SJSA1 (cell line): Measurements from ENCODE around the gene CAPN9. TPM values are rescaled to one million over a fixed set of nuclear protein-coding genes. Genes with fewer than 3 reads are reported as not detected.
"Not testable (repeated sequence)": the region's sequence is repeated elsewhere in the genome, so short reads cannot be mapped to it uniquely, and the experiment has no call there.

Experiments
- DNase-seq, 2 experiments: peaks; one replicate each; pipeline ENCODE4 v3.0.0-alpha.2; 2015 to 2020; ENCODE audit warnings: low spot score in 2 of 2, low read depth in 1 of 2
- H3K27ac ChIP-seq: fragments of 250-450 bp; sonication (Bioruptor Pico); 2 replicates; pipeline ENCODE4 v1.5.1; 2020; ENCODE audit warnings: mild to moderate bottlenecking, moderate library complexity
- H3K27me3 ChIP-seq: fragments of 250-450 bp; sonication (Bioruptor Pico); replicated peaks from 2 replicates; pipeline ENCODE4 v1.5.1; 2020; ENCODE audit warnings: mild to moderate bottlenecking, moderate library complexity
- H3K36me3 ChIP-seq: fragments of 250-450 bp; sonication (Bioruptor Pico); 2 replicates; pipeline ENCODE4 v1.5.1; 2020; ENCODE audit warnings: mild to moderate bottlenecking
- H3K4me1 ChIP-seq: fragments of 250-450 bp; sonication (Bioruptor Pico); replicated peaks from 2 replicates; pipeline ENCODE4 v1.6.1; 2021; ENCODE audit warnings: mild to moderate bottlenecking
- H3K4me3 ChIP-seq: fragments of 250-450 bp; sonication (Bioruptor Pico); 2 replicates; pipeline ENCODE4 v1.5.1; 2020; ENCODE audit warnings: mild to moderate bottlenecking
- H3K9me3 ChIP-seq: fragments of 250-450 bp; sonication (Bioruptor Pico); replicated peaks from 2 replicates; pipeline ENCODE4 v1.5.1; 2020; ENCODE audit warnings: mild to moderate bottlenecking
- total RNA-seq: library from RNA; depleted of rRNA; stranded (reverse); fragments of >200 nt; shearing (Covaris generic); gene quantifications from 2 replicates; pipeline ENCODE4 v1.2.3, GENCODE V29; 2014

The CAPN9 gene
- total RNA-seq, 1 experiment from 2014 or later, result not detected

DNA sequence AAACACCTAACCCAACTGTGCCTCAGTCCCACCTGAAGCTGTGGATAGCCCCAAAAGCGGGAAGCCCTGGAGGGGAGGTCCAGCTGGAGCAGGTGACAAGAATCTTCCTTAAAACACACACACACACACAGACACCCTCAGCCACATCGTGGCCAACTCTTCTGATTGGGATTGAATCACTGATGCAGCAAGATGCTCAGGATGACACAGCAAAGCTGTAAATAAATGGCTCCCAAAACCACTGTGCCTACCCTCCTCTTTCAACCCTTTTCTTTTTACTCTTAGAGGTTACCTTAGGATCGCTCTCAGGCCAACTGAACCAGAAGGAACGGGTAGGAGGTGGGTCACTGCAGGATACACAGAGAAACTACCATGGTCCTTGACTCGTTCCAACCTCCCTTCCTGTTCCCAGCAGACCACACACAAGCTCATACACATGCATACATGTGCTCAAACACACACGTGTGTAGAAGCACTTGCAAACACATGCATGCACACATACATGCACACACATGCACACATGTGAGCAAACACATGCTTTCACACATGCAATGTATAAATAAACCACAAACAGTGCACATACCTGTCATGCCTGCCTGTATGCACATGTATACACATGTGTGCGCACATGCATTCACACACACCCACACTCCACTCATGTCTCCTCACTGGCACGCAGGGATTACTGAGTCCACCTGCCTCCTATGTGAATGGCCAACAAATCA is 14.4 kb downstream of the CAPN9 start:
- Histone ChIP-seq H3K27me3 (no peaks in the 10 kb centered on the region; the same call in 1 of the 2 replicates), H3K27ac (no peak overlapping the region), H3K4me3 (no peak overlapping the region), H3K4me1 (no peaks in the 10 kb centered on the region), H3K9me3 (no peaks in the 10 kb centered on the region; the same call in 1 of the 2 replicates), H3K36me3 (no peaks in the 10 kb centered on the region)
- DNase-seq, result no peak

DNA sequence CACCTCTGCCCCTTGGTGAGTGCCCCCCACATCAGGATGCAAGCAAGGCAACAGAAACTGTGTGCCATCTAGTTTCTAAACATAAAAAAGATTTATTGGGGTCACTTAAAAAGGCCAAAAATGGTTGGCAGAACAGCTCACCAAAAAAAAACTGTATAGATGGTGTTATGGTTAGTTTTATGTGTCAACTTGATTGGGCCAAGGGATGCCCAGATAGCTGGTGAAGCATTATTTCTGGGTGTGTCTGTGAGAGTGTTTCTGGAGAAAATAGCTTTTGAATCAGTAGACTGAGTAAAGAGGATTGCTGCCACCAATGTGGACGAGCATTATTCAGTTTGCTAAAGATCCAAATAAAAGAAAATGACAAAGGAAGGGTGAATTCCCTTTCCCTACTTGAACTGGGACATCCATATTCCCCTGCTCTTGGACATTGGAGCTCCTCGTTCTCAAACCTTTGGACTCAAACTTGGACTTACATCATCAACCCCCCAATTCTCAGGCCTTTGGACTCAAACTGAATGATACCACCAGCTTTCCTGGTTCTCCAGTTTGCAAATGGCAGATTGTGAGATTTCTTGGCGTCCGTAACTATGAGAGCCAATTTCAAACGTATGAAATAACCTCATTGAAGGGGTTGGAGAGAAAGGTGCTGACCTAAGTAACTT is 16.9 kb downstream of the CAPN9 start:
- Histone ChIP-seq H3K4me3 (no peak overlapping the region), H3K27me3 (no peaks in the 10 kb centered on the region; the same call in 1 of the 2 replicates), H3K4me1 (peaks cover 3% of the 10 kb centered on the region), H3K27ac (no peak overlapping the region), H3K36me3 (no peaks in the 10 kb centered on the region), H3K9me3 (no peaks in the 10 kb centered on the region; the same call in 1 of the 2 replicates)
- no peak for DNase-seq

DNA sequence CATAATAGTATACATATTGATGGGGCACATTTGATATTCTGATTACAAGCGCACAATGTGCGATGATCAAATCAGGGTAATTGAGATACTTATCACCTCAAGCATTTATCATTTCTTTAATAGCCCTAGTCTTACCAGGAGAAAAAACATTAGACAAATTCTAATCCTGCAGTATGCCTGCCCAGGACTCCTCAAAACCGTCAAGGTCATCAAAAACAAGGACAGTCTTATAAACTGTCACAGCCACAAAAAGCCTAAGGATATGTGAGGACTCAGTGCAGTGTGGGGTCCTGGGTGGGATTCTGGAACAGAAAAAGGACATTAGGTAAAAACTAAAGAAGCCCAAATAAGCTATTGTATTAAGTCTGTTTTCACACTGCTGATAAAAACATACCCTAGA is 19.1 kb downstream of the CAPN9 start:
- no peaks in the 10 kb centered on the region for H3K27me3 ChIP-seq
- DNase-seq, result no peak
- H3K4me1 ChIP-seq, result peaks cover 5% of the 10 kb centered on the region
- H3K27ac ChIP-seq, result no peak overlapping the region
- no peak overlapping the region for H3K4me3 ChIP-seq
- no peaks in the 10 kb centered on the region; the same call in 1 of the 2 replicates for H3K9me3 ChIP-seq
- H3K36me3 ChIP-seq, result no peaks in the 10 kb centered on the region

DNA sequence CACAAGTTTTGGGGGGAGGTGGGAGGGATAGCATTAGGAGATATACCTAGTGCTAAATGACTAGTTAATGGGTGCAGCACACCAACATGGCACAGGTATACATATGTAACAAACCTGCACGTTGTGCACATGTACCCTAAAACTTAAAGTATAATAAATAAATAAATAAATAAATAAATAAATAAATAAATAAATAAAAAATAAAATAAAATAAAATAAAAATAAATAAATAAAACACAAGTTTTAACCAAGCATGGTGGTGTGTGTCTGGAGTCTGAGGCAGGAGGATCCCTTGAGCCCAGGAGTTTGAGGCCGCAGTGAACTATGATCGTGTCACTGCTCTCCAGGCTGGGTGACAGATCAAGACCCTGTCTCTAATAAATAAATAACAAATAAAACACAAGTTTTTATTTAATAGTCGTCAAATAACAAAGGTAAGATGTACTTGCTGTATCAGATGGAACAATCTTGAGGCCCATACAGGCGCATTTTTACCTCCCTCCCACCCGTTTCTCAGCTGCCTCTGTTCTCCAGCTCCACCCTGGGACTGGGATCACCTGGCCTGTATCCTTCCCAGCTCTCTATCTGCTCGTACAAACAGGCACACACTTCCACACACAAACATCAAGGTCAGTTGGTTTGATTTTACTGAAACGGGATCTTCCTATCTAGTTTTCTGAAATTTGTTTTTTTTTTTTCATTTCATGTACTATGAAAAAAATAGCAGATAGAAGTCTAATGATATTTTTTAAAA is 20.8 kb downstream of the CAPN9 start:
- DNase-seq, H3K4me3 ChIP-seq, H3K27me3 ChIP-seq, H3K27ac ChIP-seq, H3K4me1 ChIP-seq, H3K36me3 ChIP-seq, H3K9me3 ChIP-seq: not testable (repeated sequence)

DNA sequence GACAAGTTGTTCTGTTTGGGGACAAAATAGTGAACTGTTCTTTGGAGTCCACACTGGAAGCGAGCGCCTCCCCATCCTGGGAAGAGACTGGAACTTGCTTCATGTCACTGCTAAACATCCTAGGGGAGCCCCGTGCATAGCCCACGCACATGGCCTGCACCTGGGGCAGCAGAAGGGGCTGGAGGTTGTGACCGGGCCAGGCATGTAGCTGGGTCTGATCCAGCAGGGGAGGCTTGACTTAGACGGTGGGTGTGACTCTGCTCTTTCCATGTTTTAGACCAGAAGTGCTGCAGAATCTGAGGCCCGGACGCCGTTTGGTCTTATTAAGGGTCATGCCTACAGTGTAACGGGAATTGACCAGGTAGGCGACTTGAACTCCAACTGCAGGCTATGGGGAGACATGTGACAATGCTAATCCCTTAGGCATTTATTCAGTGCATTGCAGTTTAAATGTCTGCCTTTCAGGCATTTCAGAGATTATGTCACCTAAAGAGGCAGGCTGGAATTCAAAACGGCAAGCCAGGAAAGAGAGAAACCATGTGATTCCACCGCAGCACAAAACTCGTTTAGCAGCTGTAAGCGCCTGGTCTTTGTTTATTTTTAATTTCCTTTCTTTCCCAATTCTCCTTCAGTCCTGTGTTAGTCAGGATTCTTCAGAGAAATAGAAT is 21.8 kb downstream of the CAPN9 start:
- H3K36me3 ChIP-seq, result no peaks in the 10 kb centered on the region
- H3K27ac ChIP-seq, result no peak overlapping the region
- H3K4me3 ChIP-seq, result no peak overlapping the region
- no peaks in the 10 kb centered on the region for H3K27me3 ChIP-seq
- H3K9me3 ChIP-seq, result no peaks in the 10 kb centered on the region
- peak in 1 of 2 experiments; percentile 53 for DNase-seq
- peaks cover 5% of the 10 kb centered on the region for H3K4me1 ChIP-seq

DNA sequence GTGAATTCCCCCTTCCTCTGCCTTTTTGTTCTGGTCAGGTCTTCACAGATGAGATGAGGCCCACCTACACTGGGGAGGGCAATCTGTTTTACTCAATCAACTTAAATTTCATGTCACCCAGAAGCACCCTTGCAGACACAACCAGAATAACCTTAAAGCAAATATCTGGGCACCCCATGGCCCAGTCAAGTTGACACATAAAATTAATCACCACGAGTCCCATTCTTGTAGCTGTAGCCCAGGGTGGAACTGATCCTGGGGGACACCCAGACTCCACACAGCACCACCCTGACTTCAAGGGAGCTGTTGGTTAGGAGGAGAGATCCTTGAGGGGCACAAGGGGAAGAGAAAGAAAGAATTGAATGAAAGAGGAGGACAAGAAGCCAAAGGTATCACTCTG is 23.1 kb downstream of the CAPN9 start:
- Histone ChIP-seq H3K27ac (no peak overlapping the region), H3K4me3 (no peak overlapping the region), H3K36me3 (no peaks in the 10 kb centered on the region), H3K9me3 (no peaks in the 10 kb centered on the region), H3K27me3 (no peaks in the 10 kb centered on the region), H3K4me1 (peaks cover 5% of the 10 kb centered on the region)
- no peak for DNase-seq

DNA sequence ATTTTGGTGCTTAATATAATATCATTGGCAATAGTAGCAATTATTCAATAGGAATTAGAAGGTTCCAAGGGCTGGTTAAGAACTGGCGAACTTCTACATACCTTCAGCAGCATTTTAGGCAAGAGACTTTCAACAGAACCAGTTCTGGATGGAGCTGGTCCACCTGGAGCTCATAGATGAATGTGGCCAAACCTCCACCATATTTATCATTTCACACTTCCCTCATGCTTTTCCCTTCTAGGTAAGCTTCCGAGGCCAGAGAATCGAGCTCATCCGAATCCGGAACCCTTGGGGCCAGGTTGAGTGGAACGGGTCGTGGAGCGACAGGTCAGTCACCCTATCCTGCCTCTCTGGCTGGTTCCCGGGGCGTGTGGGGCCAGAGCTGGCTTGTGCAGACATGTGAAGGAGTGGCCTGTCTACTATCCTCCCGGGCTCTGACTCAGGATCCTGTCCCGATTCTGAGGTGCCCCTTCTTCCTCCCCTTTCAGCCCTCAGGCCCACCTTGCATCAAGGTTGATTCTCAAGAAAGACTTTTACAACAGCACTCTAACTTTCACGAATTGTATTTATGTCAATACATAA is 24.7 kb downstream of the CAPN9 start:
- Histone ChIP-seq H3K27me3 (no peaks in the 10 kb centered on the region), H3K9me3 (no peaks in the 10 kb centered on the region), H3K36me3 (no peaks in the 10 kb centered on the region), H3K27ac (no peak overlapping the region), H3K4me3 (no peak overlapping the region), H3K4me1 (peaks cover 5% of the 10 kb centered on the region)
- DNase-seq, result no peak

DNA sequence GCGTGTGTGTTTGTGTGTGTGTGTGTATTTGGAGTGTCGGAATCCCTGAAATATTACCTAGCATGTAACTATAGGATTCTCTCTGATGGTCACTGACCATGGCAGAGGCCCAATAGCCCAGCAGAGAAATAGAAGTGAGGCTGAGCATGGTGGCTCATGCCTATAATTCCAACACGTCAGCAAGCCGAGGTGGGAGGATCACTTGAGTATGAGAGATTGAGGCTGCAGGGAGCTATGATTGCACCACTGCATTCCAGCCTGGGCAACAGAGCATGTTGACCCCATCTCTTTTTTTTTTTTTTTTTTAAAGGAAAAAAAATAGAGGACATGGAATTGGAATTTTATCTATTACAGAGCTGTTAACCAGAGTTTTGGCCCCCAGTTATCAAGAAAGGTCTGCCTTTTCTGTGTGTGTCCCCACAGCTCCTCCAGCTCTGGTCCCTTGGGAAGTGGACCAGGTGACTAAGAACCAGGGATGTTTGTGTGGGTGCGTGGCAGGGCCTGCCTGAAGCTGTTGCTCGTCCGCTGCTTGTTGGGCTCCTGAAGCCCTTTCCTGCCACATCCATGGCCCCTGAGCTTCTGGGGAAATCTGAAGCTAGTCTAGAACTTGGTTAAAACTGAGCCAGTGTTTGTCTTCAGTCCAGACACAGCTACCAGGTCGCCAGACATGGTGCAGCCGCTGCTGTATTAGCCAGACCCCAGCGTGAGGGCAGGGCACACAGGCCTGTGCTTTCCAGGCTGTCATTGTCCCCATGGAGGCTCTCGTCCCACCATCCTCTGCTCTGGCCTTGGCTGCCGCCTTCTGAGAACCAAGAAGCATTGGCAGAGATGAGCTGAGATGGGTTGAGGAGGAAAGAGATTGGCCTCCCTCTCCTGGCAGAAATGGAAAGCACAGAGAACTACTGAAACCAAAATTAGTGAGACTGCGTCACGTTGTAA is 25.5 kb downstream of the CAPN9 start:
- Histone ChIP-seq H3K4me1 (peaks cover 5% of the 10 kb centered on the region), H3K9me3 (no peaks in the 10 kb centered on the region), H3K4me3 (no peak overlapping the region), H3K27ac (no peak overlapping the region), H3K36me3 (no peaks in the 10 kb centered on the region), H3K27me3 (no peaks in the 10 kb centered on the region)
- no peak for DNase-seq

DNA sequence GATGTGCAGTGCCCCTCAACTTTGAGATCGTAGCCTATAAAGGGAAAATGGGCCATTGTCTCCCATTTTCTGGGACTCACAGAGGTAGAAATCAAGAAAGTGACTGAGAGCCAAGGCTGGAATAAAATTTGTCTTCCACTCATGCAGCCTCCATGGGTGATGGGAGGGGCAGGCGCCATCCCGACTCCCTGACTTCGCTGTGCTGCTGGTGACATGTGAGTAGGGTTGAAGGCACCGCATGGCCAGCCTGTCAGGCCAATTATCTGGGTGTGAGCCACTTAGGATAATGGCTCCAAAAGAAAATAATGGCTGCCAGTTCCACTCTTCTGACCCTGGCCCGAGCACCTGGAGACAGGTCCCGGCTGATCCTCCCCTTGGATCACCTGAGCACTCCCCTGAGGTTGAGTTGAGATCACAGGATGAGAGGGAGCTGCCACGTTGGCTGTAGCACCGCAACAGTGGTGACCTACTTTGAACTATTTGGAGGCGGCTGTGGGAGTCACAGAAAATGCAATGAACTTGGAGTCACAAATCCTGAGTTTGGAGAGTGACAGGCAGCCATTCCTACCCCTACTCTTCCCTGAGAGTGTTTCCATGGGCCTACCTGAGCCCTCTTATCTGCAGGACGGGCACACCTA is 26.3 kb downstream of the CAPN9 start:
- H3K9me3 ChIP-seq, result no peaks in the 10 kb centered on the region
- H3K4me1 ChIP-seq, result peaks cover 5% of the 10 kb centered on the region
- no peaks in the 10 kb centered on the region for H3K27me3 ChIP-seq
- no peak overlapping the region for H3K27ac ChIP-seq
- no peak for DNase-seq
- no peaks in the 10 kb centered on the region for H3K36me3 ChIP-seq
- H3K4me3 ChIP-seq, result no peak overlapping the region

DNA sequence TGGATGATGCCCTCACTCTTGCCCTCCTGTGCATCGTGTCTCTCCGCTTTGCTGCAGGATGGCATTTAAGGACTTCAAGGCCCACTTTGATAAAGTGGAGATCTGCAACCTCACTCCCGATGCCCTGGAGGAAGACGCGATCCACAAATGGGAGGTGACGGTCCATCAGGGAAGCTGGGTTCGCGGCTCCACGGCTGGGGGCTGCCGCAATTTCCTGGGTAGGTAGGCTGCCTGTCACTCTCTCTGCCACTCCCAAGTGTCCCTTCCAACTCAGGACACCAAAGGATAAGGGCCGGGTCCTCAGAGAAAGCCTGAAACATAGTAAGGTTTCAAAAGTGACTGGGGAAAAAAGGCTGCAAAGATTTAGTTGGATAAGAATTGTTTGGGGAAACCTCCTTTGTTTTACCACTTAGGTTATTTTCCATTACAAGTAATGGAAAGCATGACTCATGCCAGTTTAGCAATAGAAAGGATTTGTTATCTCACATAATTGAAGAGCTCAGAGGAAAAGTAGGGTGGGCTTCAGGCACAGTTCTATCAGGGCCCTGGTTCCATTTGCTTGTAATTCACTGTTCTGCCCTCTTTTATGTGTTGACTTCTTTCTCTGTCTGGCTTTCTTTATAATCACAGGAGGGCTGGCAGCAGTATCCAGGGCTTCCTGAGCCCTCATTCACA is 31.9 kb downstream of the CAPN9 start:
- no peak overlapping the region for H3K4me3 ChIP-seq
- no peaks in the 10 kb centered on the region for H3K27me3 ChIP-seq
- no peaks in the 10 kb centered on the region for H3K9me3 ChIP-seq
- DNase-seq, result no peak
- H3K36me3 ChIP-seq, result no peaks in the 10 kb centered on the region
- H3K27ac ChIP-seq, result no peak overlapping the region
- H3K4me1 ChIP-seq, result no peaks in the 10 kb centered on the region

DNA sequence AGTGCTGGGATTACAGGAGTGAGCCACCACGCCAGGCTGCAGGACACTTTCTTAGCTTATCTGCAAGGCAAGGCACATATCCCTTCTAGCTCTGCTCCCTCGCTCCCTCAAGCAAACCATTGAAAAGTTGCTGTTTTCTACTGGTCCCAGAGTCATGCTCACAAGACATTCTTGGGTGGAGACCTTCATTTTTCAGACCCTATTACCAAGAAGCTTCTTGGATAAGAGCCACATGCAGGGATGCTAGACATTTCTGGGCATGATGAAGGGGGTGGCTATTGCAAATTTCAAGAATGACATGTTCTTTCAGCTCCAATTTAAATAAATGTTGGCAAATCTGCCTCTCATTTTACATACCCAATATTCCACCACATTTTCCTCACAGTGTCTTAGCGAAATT is 33.9 kb downstream of the CAPN9 start:
- H3K9me3 ChIP-seq, result no peaks in the 10 kb centered on the region
- DNase-seq, result no peak
- H3K4me1 ChIP-seq, result peaks cover 3% of the 10 kb centered on the region; the same call in 1 of the 2 replicates
- H3K27ac ChIP-seq, result no peak overlapping the region
- H3K36me3 ChIP-seq, result no peaks in the 10 kb centered on the region
- no peaks in the 10 kb centered on the region for H3K27me3 ChIP-seq
- no peak overlapping the region for H3K4me3 ChIP-seq

DNA sequence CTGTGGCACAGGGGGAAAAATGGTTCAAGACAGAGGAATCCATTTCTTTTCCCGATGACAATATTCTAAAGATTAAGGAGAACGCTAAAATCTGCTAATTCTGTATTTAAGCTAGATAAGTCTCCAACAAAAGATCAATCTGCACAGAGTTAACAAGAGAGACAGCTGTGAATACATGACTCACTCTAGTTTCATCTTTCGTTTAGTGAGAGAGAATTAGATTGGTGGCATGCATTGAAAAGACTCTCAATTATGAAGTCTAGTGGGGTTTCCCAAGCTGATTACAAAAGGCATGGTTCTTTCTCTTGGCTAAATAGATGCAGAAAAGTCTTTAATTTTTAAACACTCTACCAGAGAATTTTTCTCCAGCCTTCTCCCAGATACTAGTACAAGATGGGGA is 34.4 kb downstream of the CAPN9 start:
- H3K4me1 ChIP-seq, result peaks cover 3% of the 10 kb centered on the region; the same call in 1 of the 2 replicates
- no peak overlapping the region for H3K27ac ChIP-seq
- H3K27me3 ChIP-seq, result no peaks in the 10 kb centered on the region
- no peak for DNase-seq
- no peaks in the 10 kb centered on the region for H3K36me3 ChIP-seq
- no peaks in the 10 kb centered on the region for H3K9me3 ChIP-seq
- no peak overlapping the region for H3K4me3 ChIP-seq
